Bronchial epithelial cell (primary cell): ENCODE measurements around the gene FAM229B. TPM values are rescaled to one million over a fixed set of nuclear protein-coding genes. Genes with fewer than 3 reads are reported as not detected.

Experiments used
- DNase-seq: peaks from one replicate; pipeline ENCODE4 v3.0.0-alpha.2; 2010; ENCODE audit warnings: low read depth
- FAIRE-seq: peaks from 2 replicates; lab custom pipeline; 2011; peaks lifted over from hg19 to GRCh38; lab: Jason Lieb, UNC
- H3K27me3 ChIP-seq: 2 replicates; pipeline ENCODE4 v1.5.1; 2011; ENCODE audit warnings: low read length; ENCODE audit not compliant: control insufficient read depth, insufficient read depth
- H3K36me3 ChIP-seq: 2 replicates; pipeline ENCODE4 v1.5.1; 2011; ENCODE audit warnings: low read length; ENCODE audit not compliant: control insufficient read depth, insufficient read depth
- H3K4me3 ChIP-seq: 2 replicates; pipeline ENCODE4 v1.5.1; 2011; ENCODE audit warnings: mild to moderate bottlenecking, low read depth, low read length, control low read depth
- total RNA-seq: library from RNA; depleted of rRNA; stranded (reverse); fragments of >200 nt; gene quantifications from 2 replicates; pipeline ENCODE4 v1.2.1, GENCODE V29; 2014
- TF ChIP-seq, protein P1 (sequence below): IDR thresholded peaks from 2 replicates; pipeline ENCODE4 v1.5.1; 2011; ENCODE audit warnings: mild to moderate bottlenecking, moderate library complexity, low read length, control low read depth, inconsistent platforms; ENCODE audit not compliant: insufficient read depth, severe bottlenecking

FAM229B gene, protein sequence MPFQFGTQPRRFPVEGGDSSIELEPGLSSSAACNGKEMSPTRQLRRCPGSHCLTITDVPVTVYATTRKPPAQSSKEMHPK
- 1.6 and 4.0 TPM in 2 replicates for total RNA-seq

DNA sequence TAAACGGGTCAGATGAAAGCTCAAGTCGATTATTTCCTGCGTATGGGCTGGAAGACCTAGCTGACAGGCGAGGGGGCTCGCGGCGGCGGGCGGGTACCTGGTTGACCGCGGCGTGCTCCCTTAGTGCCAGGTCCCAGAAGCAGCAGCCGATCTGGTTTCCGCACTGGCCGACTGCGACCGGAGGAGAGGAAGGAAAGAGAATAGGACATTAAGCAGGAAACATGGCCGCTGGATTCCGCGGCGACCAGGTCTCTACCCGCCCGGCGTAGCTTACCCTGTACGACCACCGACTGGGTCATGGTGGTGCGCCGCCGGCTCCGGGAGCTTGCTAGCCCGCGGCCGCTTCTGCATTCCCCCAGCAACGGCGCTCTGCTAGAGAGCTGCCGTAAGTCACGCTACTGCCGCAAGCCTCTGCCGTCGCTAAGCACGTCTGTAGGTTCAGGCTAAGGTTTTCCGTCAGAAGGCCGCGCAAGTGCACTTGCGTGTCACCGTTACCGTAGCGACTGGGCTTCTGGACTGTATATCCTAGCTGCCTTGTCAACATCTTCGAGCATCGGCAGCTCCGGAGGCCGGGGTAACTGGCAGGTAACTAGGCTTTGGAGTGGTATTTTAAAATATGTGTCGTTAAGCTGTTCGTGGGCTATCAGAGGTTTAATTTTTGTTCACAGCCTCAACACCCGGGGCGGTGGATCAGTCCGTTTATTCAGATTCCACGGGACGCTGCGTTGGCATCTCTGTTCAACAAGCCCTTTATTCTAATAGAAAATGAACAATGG is at the start of gene FAM229B, which contains the start of gene TUBE1:
Gene FAM229B, plus strand, starts transcription at position 456 of the 776 bp plus-strand sequence. CDS start 11,693 bp downstream, outside the sequence.
Gene TUBE1, minus strand, starts transcription at position 347 of the 776 bp plus-strand sequence. Its CDS starts 48 bp downstream, at position 299.
- TF ChIP-seq, protein P1, sequence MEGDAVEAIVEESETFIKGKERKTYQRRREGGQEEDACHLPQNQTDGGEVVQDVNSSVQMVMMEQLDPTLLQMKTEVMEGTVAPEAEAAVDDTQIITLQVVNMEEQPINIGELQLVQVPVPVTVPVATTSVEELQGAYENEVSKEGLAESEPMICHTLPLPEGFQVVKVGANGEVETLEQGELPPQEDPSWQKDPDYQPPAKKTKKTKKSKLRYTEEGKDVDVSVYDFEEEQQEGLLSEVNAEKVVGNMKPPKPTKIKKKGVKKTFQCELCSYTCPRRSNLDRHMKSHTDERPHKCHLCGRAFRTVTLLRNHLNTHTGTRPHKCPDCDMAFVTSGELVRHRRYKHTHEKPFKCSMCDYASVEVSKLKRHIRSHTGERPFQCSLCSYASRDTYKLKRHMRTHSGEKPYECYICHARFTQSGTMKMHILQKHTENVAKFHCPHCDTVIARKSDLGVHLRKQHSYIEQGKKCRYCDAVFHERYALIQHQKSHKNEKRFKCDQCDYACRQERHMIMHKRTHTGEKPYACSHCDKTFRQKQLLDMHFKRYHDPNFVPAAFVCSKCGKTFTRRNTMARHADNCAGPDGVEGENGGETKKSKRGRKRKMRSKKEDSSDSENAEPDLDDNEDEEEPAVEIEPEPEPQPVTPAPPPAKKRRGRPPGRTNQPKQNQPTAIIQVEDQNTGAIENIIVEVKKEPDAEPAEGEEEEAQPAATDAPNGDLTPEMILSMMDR: no peak
- DNase-seq: peak; percentile 93
- FAIRE-seq: peak; percentile 79
- no peaks in the 10 kb centered on the region for H3K27me3 ChIP-seq
- peak within 1 kb of the TSS; percentile 71 for H3K4me3 ChIP-seq
- H3K36me3 ChIP-seq: peaks cover 2% of the 10 kb centered on the region

DNA sequence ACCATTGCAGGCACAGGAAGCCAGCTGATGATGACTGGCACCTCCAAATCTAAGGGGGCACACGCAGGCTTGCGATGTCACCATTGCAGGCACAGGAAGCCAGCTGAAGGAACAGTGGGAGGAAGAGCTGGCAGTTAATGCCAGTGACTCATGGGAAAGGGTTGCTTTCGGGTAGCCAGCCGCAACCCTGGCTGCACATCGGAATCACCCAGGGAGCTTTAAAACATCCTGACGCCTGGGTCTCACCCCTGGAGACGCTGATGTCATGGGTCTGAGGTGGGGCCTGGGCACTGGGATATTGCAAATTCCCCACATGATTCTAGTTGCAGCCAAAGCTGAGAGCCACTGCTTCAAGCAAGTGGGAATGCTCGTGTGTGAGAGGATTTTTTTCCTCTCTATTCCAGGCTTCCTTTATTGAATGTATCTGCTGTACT is 49.6 kb upstream of the FAM229B start:
- H3K4me3 ChIP-seq: no peak overlapping the region
- DNase-seq (peak; percentile 51), FAIRE-seq (no peak)
- no peaks in the 10 kb centered on the region for H3K36me3 ChIP-seq
- H3K27me3 ChIP-seq: no peaks in the 10 kb centered on the region
- TF ChIP-seq, protein P1: no peak

DNA sequence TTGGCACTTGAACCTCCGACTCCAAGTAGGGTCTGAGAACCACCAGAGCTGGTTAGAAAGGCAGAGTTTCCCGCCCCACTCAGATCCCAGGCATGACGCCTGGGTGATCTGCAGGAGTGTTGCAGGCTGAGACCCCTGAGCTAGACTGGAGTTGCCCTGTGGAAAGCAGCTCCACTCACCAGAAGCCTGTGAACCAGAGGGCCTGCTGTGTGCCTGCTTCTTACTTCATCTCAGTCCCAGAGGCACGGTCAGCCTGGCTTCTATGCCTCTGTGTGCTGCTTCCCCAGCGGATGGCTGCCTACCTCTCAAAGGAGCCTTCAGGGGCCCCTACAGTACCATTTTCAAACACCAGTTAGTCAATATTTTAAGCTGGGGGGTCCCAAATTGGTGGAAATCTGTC is 49.1 kb upstream of the FAM229B start:
- no peaks in the 10 kb centered on the region for H3K36me3 ChIP-seq
- H3K27me3 ChIP-seq: no peaks in the 10 kb centered on the region
- DNase-seq (no peak), FAIRE-seq (no peak)
- TF ChIP-seq, protein P1: no peak
- H3K4me3 ChIP-seq: no peak overlapping the region

DNA sequence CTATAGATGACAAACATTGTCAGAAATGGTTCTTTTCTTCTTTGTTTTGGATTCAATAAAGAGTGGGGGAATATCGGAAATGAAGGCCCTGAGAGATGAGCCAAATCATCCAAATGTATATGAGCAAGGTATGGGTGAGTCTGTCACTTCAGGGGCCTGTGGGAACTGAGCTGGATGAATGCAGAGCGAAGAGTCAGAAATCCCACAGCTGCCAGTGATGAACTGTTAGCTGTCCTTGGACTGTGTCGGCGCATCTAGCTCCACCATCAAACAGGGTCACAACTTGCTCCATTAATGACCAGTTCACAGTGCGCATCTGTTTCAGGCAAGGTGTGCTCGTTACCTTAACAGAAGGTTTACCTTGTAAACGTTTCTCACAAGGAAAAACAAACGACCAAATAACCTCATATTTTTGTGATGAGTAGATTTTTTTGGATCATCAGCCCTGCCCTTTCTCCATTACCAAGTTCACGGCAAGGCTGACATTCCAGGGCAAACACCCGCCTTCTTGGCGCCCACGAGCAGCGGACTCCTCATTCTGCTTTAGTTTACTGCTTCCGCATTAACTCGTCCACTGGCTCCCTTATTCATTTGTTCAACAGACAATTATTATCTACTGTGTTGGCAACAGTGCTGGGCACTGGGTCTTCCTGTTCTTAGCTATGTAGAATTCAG is 48.5 kb upstream of the FAM229B start:
- no peaks in the 10 kb centered on the region for H3K27me3 ChIP-seq
- no peak for FAIRE-seq
- TF ChIP-seq, protein P1: no peak
- no peaks in the 10 kb centered on the region for H3K36me3 ChIP-seq
- no peak overlapping the region for H3K4me3 ChIP-seq
- no peak for DNase-seq

DNA sequence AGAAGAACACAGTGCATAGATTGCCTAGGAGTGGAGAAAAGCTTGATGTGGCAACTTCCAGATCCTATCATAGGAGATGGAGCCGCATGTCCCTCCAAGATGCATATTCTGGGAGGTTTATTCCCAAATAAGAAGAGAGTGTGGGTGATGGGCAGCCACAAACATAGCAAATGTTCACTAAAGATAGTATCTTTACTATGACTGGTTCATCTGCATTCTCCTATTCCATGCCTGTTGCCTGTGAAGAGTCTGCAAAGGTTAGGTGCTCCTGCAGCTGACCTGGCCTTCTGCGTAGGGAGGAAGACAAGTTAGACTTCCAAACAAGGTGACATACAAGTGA is 48.0 kb upstream of the FAM229B start:
- TF ChIP-seq, protein P1: no peak
- no peak for DNase-seq
- H3K4me3 ChIP-seq: no peak overlapping the region
- FAIRE-seq: no peak
- H3K36me3 ChIP-seq: no peaks in the 10 kb centered on the region
- H3K27me3 ChIP-seq: no peaks in the 10 kb centered on the region
